ENCODE results near the gene CAGE1. TPM values are rescaled to one million over a fixed set of nuclear protein-coding genes. Genes with fewer than 3 reads are reported as not detected.
"Not testable (repeated sequence)": the region's sequence is repeated elsewhere in the genome, so short reads cannot be mapped to it uniquely, and the experiment has no call there.

The CAGE1 gene
- total RNA-seq, 2 donors from 2014 or later, result 0.09 to 1.2 TPM

DNA sequence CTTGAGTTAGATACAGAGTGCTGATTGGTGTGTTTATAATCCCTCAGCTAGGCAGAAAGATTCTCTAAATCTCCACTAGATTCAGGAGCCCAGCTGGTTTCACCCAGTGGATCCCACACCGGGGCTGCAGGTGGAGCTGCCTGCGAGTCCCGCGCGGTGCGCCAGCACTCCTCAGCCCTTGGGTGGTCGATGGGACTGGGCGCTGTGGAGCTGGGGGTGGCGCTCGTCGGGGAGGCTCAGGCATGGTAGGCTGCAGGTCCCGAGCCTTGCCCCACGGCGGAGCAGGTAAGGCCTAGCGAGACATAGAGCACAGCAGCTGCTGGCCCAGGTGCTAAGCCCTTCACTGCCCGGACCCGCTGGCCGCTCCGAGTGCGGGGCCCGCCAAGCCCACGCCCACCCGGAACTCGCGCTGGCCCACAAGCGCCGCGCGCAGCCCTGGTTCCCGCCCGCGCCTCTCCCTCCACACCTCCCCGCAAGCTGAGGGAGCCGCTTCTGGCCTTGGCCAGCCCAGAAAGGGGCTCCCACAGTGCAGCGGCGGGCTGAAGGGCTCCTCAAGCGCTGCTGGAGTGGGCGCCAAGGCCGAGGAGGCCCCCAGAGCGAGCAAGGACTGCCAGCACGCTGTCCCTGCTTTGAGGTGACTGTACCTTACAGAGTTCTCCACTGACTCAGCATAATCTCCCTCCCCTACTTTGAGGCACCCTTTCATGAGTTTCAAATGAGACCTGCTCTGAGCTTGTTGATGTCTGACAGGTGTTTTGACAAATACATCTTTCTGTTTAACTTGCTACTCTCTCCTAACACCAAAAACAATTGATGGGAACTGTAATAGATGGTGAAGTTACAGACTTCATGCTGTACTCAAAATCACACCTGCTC lies 72.6 kb downstream of the CAGE1 start:
- Histone ChIP-seq H3K36me3 (no peaks in the 10 kb centered on the region), H3K27ac (no peak overlapping the region), H3K4me3 (no peak overlapping the region), H3K4me1 (replicated peaks) (no peaks in the 10 kb centered on the region), H3K27me3 (replicated peaks; ENCODE audit: insufficient read depth) (no peaks in the 10 kb centered on the region), H3K9me3 (no peaks in the 10 kb centered on the region)
- DNase-seq (ENCODE audit: low spot score), result no peak
- 94% methylated on average over 36 of the region's 41 CpGs for WGBS
- TF ChIP-seq POLR2A (IDR thresholded peaks at IDR 0.05), result no peak
- no peak for TF ChIP-seq CTCF (IDR thresholded peaks at IDR 0.05)
- no peak for TF ChIP-seq POLR2AphosphoS5 (IDR thresholded peaks at IDR 0.05)
- intact Hi-C loops (cut with DNase I), result no loop called here

GRCh38 chr6:7315948-7316365 lies 73.6 kb downstream of the CAGE1 start:
- no peaks in the 10 kb centered on the region for H3K9me3 ChIP-seq
- no peak overlapping the region for H3K27ac ChIP-seq
- TF ChIP-seq POLR2A (IDR thresholded peaks at IDR 0.05) (no peak), POLR2AphosphoS5 (IDR thresholded peaks at IDR 0.05) (no peak), CTCF (IDR thresholded peaks at IDR 0.05) (no peak)
- H3K4me3 ChIP-seq, result no peak overlapping the region
- no peaks in the 10 kb centered on the region for H3K36me3 ChIP-seq
- WGBS, result 89% methylated on average over 6 of the region's 6 CpGs
- DNase-seq (ENCODE audit: low spot score), result no peak
- H3K27me3 ChIP-seq (replicated peaks; ENCODE audit: insufficient read depth), result no peaks in the 10 kb centered on the region
- intact Hi-C loops (cut with DNase I), result no loop called here
- no peaks in the 10 kb centered on the region for H3K4me1 ChIP-seq (replicated peaks)

DNA sequence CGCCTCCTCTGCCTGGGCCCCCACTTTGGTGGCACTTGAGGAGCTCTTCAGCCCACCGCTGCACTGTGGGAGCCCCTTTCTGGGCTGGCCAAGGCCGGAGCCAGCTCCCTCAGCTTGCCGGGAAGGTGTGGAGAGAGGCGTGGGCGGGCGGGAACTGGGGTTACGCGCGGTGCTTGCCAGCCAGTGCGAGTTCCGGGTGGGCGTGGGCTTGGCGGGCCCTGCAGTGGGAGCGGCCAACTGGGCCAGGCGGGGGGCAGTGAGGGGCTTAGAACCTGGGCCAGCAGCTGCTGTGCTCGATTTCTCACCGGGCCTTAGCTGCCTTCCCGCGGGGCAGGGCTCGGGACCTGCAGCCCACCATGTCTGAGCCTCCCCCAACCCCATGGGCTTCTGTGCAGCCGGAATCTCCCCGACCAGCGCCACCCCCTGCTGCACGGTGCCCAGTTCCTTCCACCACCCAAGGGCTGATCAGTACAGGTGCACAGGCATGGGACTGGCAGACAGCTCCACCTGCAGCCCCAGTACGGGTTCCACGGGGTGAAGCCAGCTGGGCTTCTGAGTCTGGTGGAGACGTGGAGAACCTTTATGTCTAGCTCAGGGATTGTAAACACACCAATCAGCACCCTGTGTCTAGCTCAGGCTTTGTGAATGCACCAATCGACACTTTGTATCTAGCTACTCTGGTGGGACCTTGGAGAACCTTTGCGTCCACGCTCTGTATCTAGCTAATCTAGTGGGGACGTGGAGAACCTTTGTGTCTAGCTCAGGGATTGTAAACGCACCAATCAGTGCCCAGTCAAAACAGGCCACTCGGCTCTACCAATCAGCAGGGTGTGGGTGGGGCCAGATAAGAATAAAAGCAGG lies 74.2 kb downstream of the CAGE1 start:
- H3K4me1 ChIP-seq (replicated peaks); DNase-seq (ENCODE audit: low spot score); H3K4me3 ChIP-seq; H3K27ac ChIP-seq; H3K9me3 ChIP-seq; H3K27me3 ChIP-seq (replicated peaks; ENCODE audit: insufficient read depth); H3K36me3 ChIP-seq; intact Hi-C loops (cut with DNase I): not testable (repeated sequence)
- WGBS, result 91% methylated on average over 21 of the region's 34 CpGs

- H3K4me3 ChIP-seq, result no peak overlapping the region
- 93% methylated on average over 7 of the region's 7 CpGs for WGBS
- intact Hi-C loops (cut with DNase I), result no loop called here
Measured at GRCh38 chr6:7314414-7314813, 75.1 kb downstream of the CAGE1 start.

DNA sequence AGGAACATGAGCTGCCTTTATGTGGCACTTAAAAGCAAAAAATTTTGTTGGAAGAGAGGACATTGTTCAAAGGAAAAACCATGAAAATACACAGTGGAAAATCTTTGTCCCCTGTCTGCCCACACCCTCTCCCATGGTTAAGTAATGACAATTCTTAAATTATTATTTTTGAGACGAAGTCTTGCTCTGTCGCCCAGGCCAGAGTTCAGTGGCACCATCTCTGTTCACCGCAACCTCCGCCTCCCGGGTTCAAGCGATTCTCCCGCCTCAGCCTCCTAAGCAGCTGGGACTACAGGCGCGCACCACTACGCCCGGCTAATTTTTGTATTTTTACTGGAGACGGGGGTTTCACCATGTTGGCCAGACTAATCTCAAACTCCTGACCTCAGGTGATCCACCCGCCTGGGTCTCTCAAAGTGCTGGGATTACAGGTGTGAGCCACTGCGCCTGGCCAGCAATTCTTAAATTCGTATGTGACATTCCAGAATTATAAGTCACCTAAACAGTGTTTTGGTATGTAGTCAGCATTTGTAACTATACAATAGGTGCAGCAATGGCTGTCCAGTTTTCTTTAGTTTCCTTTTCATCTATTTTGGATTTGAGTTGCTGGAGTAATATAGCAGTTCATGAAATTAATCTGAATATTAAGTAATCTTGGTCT lies 75.9 kb downstream of the CAGE1 start:
- WGBS, result 80% methylated on average over 15 of the region's 15 CpGs
- Histone ChIP-seq H3K4me3 (peak overlapping the region; percentile 72 to 99), H3K9me3 (no peaks in the 10 kb centered on the region), H3K27ac (peak overlapping the region; percentile 93 to 95), H3K4me1 (replicated peaks) (no peaks in the 10 kb centered on the region), H3K27me3 (replicated peaks; ENCODE audit: insufficient read depth) (no peaks in the 10 kb centered on the region), H3K36me3 (no peaks in the 10 kb centered on the region)
- DNase-seq (ENCODE audit: low spot score), result no peak
- TF ChIP-seq POLR2A (IDR thresholded peaks at IDR 0.05) (no peak), POLR2AphosphoS5 (IDR thresholded peaks at IDR 0.05) (no peak), CTCF (IDR thresholded peaks at IDR 0.05) (no peak)
- intact Hi-C loops (cut with DNase I), result loop anchor here (2.0 kb wide), 2 partner anchors 75 to 277 kb away; partner anchors contain the start of genes CAGE1, RIOK1 and SNRNP48

More at GRCh38 chr6:7314414-7314813, 75.1 kb downstream of the CAGE1 start:
- Histone ChIP-seq H3K4me1 (replicated peaks) (no peaks in the 10 kb centered on the region), H3K9me3 (no peaks in the 10 kb centered on the region), H3K36me3 (no peaks in the 10 kb centered on the region), H3K27me3 (replicated peaks; ENCODE audit: insufficient read depth) (no peaks in the 10 kb centered on the region), H3K27ac (no peak overlapping the region)
- DNase-seq (ENCODE audit: low spot score), result no peak
- TF ChIP-seq POLR2AphosphoS5 (IDR thresholded peaks at IDR 0.05), result no peak
